HepG2 (cell line): ENCODE measurements around the gene GAS2. TPM values are rescaled to one million over a fixed set of nuclear protein-coding genes. Genes with fewer than 3 reads are reported as not detected.

ENCODE experiments used
- ATAC-seq: fragments of 200-7000 bp; cut with Tn5 transposase; 3 replicates; pipeline ENCODE4 v1.9.1; 2020; ENCODE audit warnings: mild to moderate bottlenecking, moderate library complexity
- BruUV-seq: library from RNA; stranded (reverse); fragments of 400-500 nt; replicated peaks from 2 replicates; lab custom pipeline; 2021; lab: Mats Ljungman, UMichigan
- CTCF ChIA-PET: fragments of 300-600 bp; formaldehyde crosslinking; extraction: SDS; loops from one replicate; lab custom pipeline; 2021; ENCODE audit warnings: low total read pairs, inconsistent platforms, low intra/inter-chr PET ratio; lab: Yijun Ruan, JAX
- POLR2A ChIA-PET: fragments of 350-600 bp; sonication (Branson Sonifier 250); formaldehyde crosslinking; loops from one replicate; lab custom pipeline; 2020; ENCODE audit warnings: antibody characterized with exemption, inconsistent platforms; lab: Yijun Ruan, JAX
- DNase-seq: peaks from one replicate; pipeline ENCODE4 v3.0.0-alpha.2; 2015; ENCODE audit warnings: low spot score
- FAIRE-seq: peaks from 3 replicates; lab custom pipeline; 2011; peaks lifted over from hg19 to GRCh38; lab: Jason Lieb, UNC
- H2AFZ ChIP-seq: one replicate; pipeline ENCODE4 v1.6.1; 2011; ENCODE audit warnings: low read length, inconsistent platforms
- H3K27ac ChIP-seq: fragments of 300-600 bp; 3 replicates; pipeline ENCODE4 v1.8.0; 2011; ENCODE audit warnings: mixed run types, mild to moderate bottlenecking, mixed read lengths, low read length, inconsistent platforms; ENCODE audit not compliant: insufficient read depth; ENCODE audit errors: extremely low read length
- H3K27me3 ChIP-seq, 2 experiments: fragments of 200-600 bp in 1 of 2; 2 replicates in 1 of 2; 3 replicates in 1 of 2; pipeline versions ENCODE4 v1.6.0 to v1.8.0; 2011; ENCODE audit warnings: low read length in 2 of 2, mild to moderate bottlenecking in 2 of 2, moderate library complexity in 2 of 2, inconsistent platforms in 1 of 2; ENCODE audit not compliant: insufficient read depth in 2 of 2, control insufficient read depth in 1 of 2
- H3K36me3 ChIP-seq, 2 experiments: fragments of 200-600 bp in 1 of 2; replicated peaks in 1 of 2; 2 replicates in 1 of 2; 3 replicates in 1 of 2; pipeline versions ENCODE4 v1.5.1 to v1.8.0; 2011; ENCODE audit warnings: low read length in 2 of 2, inconsistent platforms in 1 of 2; ENCODE audit not compliant: insufficient read depth in 2 of 2, control insufficient read depth in 1 of 2
- H3K4me1 ChIP-seq: 2 replicates; pipeline ENCODE4 v1.5.1; 2012; ENCODE audit warnings: low read length, inconsistent platforms; ENCODE audit not compliant: insufficient read depth
- H3K4me2 ChIP-seq: 2 replicates; pipeline ENCODE4 v1.6.0; 2011; ENCODE audit warnings: low read depth, low read length, inconsistent platforms
- H3K4me3 ChIP-seq, 3 experiments: fragments of 200-600 bp in 1 of 3; sonication (generic), shearing (Covaris generic) in 1 of 3; replicated peaks in 1 of 3; 2 replicates each; pipeline ENCODE4 v1.5.1; 2011 to 2016; ENCODE audit warnings: low read length in 3 of 3, inconsistent platforms in 2 of 3, low read depth in 2 of 3, mild to moderate bottlenecking in 2 of 3, control low read depth in 1 of 3, mixed read lengths in 1 of 3; ENCODE audit not compliant: insufficient read depth in 1 of 3
- H3K79me2 ChIP-seq: one replicate; pipeline ENCODE4 v1.6.1; 2011; ENCODE audit warnings: low read length, inconsistent platforms; ENCODE audit not compliant: insufficient read depth
- H3K9ac ChIP-seq: 2 replicates; pipeline ENCODE4 v1.6.0; 2011; ENCODE audit warnings: mild to moderate bottlenecking, low read depth, low read length, inconsistent platforms; ENCODE audit not compliant: insufficient read depth
- H3K9me3 ChIP-seq: 2 replicates; pipeline ENCODE4 v1.5.1; 2012; ENCODE audit warnings: mild to moderate bottlenecking, low read length
- H4K20me1 ChIP-seq: 2 replicates; pipeline ENCODE4 v1.6.0; 2011; ENCODE audit warnings: inconsistent platforms, mild to moderate bottlenecking, low read length, moderate library complexity; ENCODE audit not compliant: insufficient read depth
- NFE2 ChIP-seq: sonication (generic); formaldehyde crosslinking; IDR thresholded peaks from 2 replicates; pipeline ENCODE4 v1.4.0; 2020; ENCODE audit warnings: missing genetic modification reagents
- NFE2L2 ChIP-seq: fragments of 150-350 bp; IDR thresholded peaks from 2 replicates; pipeline ENCODE4 v1.6.1; 2014; ENCODE audit warnings: low read length
- ONECUT2 ChIP-seq: sonication (generic); formaldehyde crosslinking; IDR thresholded peaks from 2 replicates; pipeline ENCODE4 v1.4.0; 2020; ENCODE audit warnings: missing genetic modification reagents
- SNRNP70 ChIP-seq: fragments of 200-400 bp; formaldehyde crosslinking; IDR thresholded peaks from 2 replicates; pipeline ENCODE4 v1.6.1; 2017; ENCODE audit warnings: mild to moderate bottlenecking, low read depth, low read length, moderate library complexity
- STAG1 ChIP-seq: sonication (generic); formaldehyde crosslinking; IDR thresholded peaks from 2 replicates; pipeline ENCODE4 v1.4.0; 2020; ENCODE audit warnings: missing genetic modification reagents
- TBL1XR1 ChIP-seq: fragments of 150-350 bp; IDR thresholded peaks from 2 replicates; pipeline ENCODE4 v1.6.1; 2014; ENCODE audit warnings: borderline replicate concordance, low read length; ENCODE audit not compliant: partially characterized antibody
- TMF1 ChIP-seq: sonication (generic); formaldehyde crosslinking; IDR thresholded peaks from 2 replicates; pipeline ENCODE4 v1.8.1; 2022; ENCODE audit warnings: low read depth, missing genetic modification reagents
- XBP1 ChIP-seq: sonication (generic); formaldehyde crosslinking; IDR thresholded peaks from 2 replicates; pipeline ENCODE4 v1.5.0; 2020; ENCODE audit warnings: missing genetic modification reagents
- ZNF234 ChIP-seq: sonication (generic); formaldehyde crosslinking; conservative IDR thresholded peaks from 2 replicates; pipeline ENCODE4 v1.5.1; 2020; ENCODE audit warnings: mild to moderate bottlenecking, missing genetic modification reagents
- ZNF441 ChIP-seq: sonication (generic); formaldehyde crosslinking; IDR thresholded peaks from 2 replicates; pipeline ENCODE4 v1.7.0; 2021; ENCODE audit warnings: missing genetic modification reagents, borderline replicate concordance
- ZNF510 ChIP-seq: sonication (generic); formaldehyde crosslinking; IDR thresholded peaks from 2 replicates; pipeline ENCODE4 v1.4.0; 2020; ENCODE audit warnings: low read depth, mild to moderate bottlenecking, missing genetic modification reagents
- in situ Hi-C: cut with HindIII; loops from 2 replicates; pipeline ENCODE4 v1.10.0; 2017; ENCODE audit warnings: low pct_unique_long_range_greater_than_20kb; ENCODE audit not compliant: extremely low pct_ligation_motif_present
- intact Hi-C: fragments of 100-400 bp; cut with micrococcal nuclease; formaldehyde crosslinking; loops from one replicate; pipeline ENCODE4 v1.10.0; 2022; ENCODE audit not compliant: unreplicated experiment
- polyA plus RNA-seq, 8 experiments: library from polyadenylated mRNA; depleted of rRNA in 3 of 8; stranded (reverse) in 7 of 8; unstranded in 1 of 8; fragments of >200 nt; fragmentation: Illumina TruSeq in 4 of 8; extraction: Trizol in 4 of 8; gene quantifications; 2 replicates each; pipeline versions ENCODE4 v1.2.1 to v1.2.3, GENCODE V29; 2011 to 2016; ENCODE audit warnings: low read depth in 4 of 8, missing spikeins in 1 of 8, mixed read lengths in 1 of 8; ENCODE audit not compliant: insufficient read depth in 1 of 8
- total RNA-seq, 5 experiments: library from RNA; depleted of rRNA; stranded (reverse); fragments of >200 nt; fragmentation: Illumina TruSeq; extraction: Trizol; gene quantifications; 2 replicates each; pipeline ENCODE4 v1.2.3, GENCODE V29; 2016; ENCODE audit warnings: low read depth in 1 of 5
- TF ChIP-seq, protein P1 (sequence below): sonication (generic); formaldehyde crosslinking; IDR thresholded peaks from 2 replicates; pipeline ENCODE4 v1.9.0; 2021; ENCODE audit warnings: missing genetic modification reagents, borderline replicate concordance
- TF ChIP-seq, protein P2 (sequence below): sonication (generic); formaldehyde crosslinking; IDR thresholded peaks from 2 replicates; pipeline ENCODE4 v1.5.0; 2020; ENCODE audit warnings: mild to moderate bottlenecking, missing genetic modification reagents, moderate library complexity

GAS2 gene
- total and polyA plus RNA-seq, 2 of the 13 experiments (the other 11 are each of a cell fraction or from before 2014, with no cell fraction given): 26.0 to 85.1 TPM

DNA sequence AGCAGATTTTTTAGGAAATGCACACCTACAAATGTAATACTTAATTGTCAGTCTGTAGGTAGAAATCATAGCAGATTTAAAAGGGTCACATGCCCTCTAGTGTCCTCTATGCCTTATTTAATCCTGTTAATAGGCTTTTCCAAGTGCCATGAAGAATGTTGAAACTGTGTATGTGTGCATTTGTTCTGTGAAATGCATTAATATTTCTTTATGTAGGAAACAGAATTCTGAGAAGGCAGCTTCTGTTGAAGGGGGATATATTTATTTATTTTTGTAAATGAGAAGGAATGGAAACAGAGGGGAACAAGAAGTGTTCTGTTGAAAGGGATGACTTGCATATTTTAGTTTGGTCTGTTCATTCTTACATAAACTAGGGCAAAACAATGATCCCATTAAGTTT is 112.2 kb downstream of the GAS2 start:
- no peaks in the 10 kb centered on the region for H4K20me1 ChIP-seq
- no peaks in the 10 kb centered on the region for H3K27me3 ChIP-seq
- H3K27ac ChIP-seq: no peak overlapping the region
- H3K79me2 ChIP-seq: no peaks in the 10 kb centered on the region
- DNase-seq (peak; percentile 4), FAIRE-seq (no peak), ATAC-seq (no peak)
- H2AFZ ChIP-seq: no peak overlapping the region
- intact Hi-C loops (no loop called here), in situ Hi-C loops (no loop called here)
- H3K9ac ChIP-seq: no peak overlapping the region
- H3K9me3 ChIP-seq: no peaks in the 10 kb centered on the region
- no TSS peak for BruUV-seq
- H3K36me3 ChIP-seq: no peaks in the 10 kb centered on the region
- no peak overlapping the region for H3K4me3 ChIP-seq
- TF ChIP-seq ZNF510 (CRISPR knock-in tag) (no peak), ZNF441 (CRISPR knock-in tag) (no peak), TMF1 (CRISPR knock-in tag) (no peak), TBL1XR1 (no peak), ZNF234 (CRISPR knock-in tag) (no peak), ONECUT2 (CRISPR knock-in tag) (no peak), STAG1 (CRISPR knock-in tag) (peak; percentile 54), XBP1 (CRISPR knock-in tag) (no peak), NFE2 (CRISPR knock-in tag) (0 out of 2 replicates have a peak, but pooled peaks have one; percentile 26), SNRNP70 (no peak), NFE2L2 (peak; percentile 91)
- TF ChIP-seq, protein P1, sequence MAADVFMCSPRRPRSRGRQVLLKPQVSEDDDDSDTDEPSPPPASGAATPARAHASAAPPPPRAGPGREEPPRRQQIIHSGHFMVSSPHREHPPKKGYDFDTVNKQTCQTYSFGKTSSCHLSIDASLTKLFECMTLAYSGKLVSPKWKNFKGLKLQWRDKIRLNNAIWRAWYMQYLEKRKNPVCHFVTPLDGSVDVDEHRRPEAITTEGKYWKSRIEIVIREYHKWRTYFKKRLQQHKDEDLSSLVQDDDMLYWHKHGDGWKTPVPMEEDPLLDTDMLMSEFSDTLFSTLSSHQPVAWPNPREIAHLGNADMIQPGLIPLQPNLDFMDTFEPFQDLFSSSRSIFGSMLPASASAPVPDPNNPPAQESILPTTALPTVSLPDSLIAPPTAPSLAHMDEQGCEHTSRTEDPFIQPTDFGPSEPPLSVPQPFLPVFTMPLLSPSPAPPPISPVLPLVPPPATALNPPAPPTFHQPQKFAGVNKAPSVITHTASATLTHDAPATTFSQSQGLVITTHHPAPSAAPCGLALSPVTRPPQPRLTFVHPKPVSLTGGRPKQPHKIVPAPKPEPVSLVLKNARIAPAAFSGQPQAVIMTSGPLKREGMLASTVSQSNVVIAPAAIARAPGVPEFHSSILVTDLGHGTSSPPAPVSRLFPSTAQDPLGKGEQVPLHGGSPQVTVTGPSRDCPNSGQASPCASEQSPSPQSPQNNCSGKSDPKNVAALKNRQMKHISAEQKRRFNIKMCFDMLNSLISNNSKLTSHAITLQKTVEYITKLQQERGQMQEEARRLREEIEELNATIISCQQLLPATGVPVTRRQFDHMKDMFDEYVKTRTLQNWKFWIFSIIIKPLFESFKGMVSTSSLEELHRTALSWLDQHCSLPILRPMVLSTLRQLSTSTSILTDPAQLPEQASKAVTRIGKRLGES (CRISPR knock-in tag): no peak
- TF ChIP-seq, protein P2, sequence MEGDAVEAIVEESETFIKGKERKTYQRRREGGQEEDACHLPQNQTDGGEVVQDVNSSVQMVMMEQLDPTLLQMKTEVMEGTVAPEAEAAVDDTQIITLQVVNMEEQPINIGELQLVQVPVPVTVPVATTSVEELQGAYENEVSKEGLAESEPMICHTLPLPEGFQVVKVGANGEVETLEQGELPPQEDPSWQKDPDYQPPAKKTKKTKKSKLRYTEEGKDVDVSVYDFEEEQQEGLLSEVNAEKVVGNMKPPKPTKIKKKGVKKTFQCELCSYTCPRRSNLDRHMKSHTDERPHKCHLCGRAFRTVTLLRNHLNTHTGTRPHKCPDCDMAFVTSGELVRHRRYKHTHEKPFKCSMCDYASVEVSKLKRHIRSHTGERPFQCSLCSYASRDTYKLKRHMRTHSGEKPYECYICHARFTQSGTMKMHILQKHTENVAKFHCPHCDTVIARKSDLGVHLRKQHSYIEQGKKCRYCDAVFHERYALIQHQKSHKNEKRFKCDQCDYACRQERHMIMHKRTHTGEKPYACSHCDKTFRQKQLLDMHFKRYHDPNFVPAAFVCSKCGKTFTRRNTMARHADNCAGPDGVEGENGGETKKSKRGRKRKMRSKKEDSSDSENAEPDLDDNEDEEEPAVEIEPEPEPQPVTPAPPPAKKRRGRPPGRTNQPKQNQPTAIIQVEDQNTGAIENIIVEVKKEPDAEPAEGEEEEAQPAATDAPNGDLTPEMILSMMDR (CRISPR knock-in tag): peak; percentile 44
- ChIA-PET CTCF (no interaction called here), POLR2A (no interaction called here)
- H3K4me1 ChIP-seq: peaks cover 9% of the 10 kb centered on the region
- no peak overlapping the region for H3K4me2 ChIP-seq
